GM19467 (cell line): ENCODE measurements around the gene MRPL45.
"Not testable (repeated sequence)": the region's sequence is repeated elsewhere in the genome, so short reads cannot be mapped to it uniquely, and the experiment has no call there.

Experiments used
- ATAC-seq: cut with Tn5 transposase; IDR thresholded peaks from one replicate; pipeline ENCODE4 v1.9.1; 2021; ENCODE audit warnings: mild to moderate bottlenecking, moderate library complexity; ENCODE audit not compliant: unreplicated experiment

The MRPL45 gene

GRCh38 chr17:38296834-38297517 is at the start of gene MRPL45:
TSS of gene MRPL45 (plus strand) at chr17:38297168. CDS start at chr17:38297184, 16 bp downstream.
- peak; percentile 94 for ATAC-seq

GRCh38 chr17:38253191-38253590 is 43.8 kb upstream of the MRPL45 start:
- not testable (repeated sequence) for ATAC-seq

DNA sequence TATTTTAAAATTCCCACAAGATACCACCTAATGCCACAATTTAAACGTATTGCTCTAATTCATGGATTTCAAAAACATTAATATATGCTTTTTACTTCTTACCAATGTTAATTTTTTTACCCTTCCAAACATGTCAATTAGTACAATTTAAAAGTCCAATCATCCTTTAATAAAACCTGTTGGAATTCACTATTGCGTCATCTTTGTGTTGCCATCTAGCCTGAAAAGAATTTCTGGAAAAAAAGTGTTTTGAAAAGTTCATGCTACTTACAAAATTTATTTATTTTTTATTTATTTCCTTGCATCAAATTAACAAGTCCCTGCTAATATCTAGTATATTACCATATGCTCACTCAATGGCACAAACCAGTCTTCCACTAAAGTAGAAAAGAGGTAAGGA is 42.6 kb upstream of the MRPL45 start:
- not testable (repeated sequence) for ATAC-seq

GRCh38 chr17:38257013-38257621 is 39.9 kb upstream of the MRPL45 start:
- peak; percentile 81 for ATAC-seq

DNA sequence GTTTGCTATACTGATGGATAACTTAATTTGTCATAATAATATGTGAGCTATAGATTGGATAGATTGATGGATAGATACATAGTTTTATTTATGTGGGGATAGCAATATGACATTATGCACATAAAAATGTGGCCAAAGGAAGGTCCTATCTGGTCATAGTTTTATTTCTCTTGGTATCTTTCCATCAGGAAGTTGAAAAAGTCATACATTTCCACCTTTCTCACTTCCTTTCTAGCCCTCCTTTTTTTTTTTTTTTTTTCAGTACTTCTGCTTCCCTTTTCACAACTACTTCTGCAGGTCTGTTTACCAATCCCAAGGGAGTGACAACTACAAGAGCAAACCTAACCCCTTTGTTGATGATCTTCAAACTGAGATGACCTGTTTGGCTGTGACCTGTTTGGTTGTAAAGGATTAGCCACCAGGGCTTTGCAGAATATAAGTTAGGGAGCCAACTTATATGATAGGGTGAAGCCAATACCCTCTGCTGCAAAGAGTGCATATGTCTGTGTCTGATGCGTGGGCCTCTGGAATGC is 30.9 kb upstream of the MRPL45 start:
- not testable (repeated sequence) for ATAC-seq

GRCh38 chr17:38266571-38266970 is 30.4 kb upstream of the MRPL45 start:
- not testable (repeated sequence) for ATAC-seq

GRCh38 chr17:38268138-38268537 is 28.8 kb upstream of the MRPL45 start:
- ATAC-seq: not testable (repeated sequence)

- not testable (repeated sequence) for ATAC-seq
Observed at GRCh38 chr17:38269045-38269444, 27.9 kb upstream of the MRPL45 start.

DNA sequence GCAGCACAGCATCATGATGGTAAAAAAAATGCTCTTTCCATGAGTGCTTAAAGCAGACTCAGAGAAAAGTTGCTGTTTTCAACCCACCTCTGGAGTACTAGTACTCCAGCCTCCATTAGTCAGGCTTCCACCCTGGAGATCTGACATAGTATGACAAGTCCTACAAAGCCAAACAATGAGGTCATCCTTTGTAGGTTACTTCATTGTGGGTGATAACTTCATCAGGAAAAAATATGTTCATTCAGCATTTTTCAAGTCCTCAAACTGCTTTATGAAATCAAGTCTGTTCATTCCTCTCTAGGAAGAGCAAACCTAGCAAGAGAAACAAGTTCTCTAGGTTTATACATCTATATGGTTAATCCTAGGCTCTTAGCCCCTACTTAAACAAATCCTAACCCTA is 27.4 kb upstream of the MRPL45 start:
- not testable (repeated sequence) for ATAC-seq

DNA sequence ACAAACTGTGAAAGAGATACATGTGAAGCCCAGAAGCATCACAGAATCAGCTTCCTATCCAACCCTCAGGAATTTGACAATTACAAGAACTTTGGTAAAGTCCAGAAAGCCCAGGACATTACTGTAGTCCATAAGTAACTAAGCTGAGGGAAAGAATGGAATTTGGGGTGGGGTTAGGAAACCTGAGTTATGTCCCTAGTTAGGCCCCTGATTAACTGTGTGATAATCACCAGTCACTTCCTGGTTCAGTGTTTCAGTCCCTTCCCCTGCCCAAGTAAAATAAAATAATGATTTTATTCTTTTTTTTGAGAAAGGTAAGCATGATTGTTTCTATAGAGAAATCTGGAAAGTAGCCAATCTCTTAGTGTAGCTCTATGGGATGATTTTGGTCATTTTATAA is 11.0 kb upstream of the MRPL45 start:
- ATAC-seq: not testable (repeated sequence)

DNA sequence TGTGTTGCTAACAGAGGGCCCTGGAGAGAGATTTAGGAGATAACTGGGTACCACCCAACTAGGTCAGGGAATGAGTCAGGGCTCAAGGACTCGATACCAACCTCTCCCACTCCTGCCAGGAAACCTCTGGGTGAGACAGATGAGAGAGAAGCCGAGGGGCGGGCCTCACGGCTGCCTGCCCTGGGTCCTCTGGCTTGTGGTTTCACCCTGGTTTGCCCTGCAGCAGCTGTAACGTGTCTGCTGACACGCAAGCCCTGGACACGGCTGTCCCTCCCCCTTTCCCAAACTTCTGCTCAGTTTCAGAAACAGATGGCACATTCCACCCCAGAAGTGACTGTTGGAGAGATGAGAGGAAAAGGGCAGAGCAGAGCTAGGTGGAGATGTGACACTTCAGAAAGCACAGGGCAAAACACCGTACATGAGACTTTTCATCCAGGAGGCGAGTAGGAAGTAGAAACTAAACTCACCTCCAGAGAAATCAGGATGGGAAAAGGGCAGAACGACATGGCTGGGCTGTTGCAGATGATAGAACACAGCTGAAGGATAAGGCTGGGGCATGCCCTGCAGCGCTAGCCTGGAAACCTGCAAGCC is 10.4 kb upstream of the MRPL45 start:
- ATAC-seq: peak; percentile 77

DNA sequence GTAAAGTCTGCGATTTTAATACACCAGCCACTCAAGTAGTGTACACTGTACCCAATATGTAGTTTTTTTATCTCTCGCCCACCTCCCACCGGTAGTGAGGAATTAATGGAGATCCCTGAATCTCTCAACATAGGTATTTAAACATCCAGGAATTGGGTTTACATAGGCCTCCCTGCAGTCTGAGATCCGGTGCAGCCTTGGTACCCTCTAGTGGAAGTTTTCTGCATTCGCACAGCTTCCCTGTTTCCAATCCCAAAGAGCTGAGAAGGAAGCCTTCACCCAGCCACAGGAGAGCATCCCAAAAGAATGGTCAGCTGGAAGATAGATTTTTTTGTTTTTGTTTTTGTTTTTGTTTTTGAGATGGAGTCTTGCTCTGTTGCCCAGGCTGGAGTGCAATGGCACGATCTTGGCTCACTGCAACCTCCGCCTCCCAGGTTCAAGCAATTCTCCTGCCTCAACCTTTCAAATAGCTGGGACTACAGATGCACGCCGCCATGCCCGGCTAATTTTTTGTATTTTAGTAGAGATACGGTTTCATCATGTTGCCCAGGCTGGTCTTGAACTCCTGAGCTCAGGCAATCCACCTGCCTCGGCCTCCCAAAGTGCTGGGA is 8.6 kb upstream of the MRPL45 start:
- ATAC-seq: not testable (repeated sequence)

DNA sequence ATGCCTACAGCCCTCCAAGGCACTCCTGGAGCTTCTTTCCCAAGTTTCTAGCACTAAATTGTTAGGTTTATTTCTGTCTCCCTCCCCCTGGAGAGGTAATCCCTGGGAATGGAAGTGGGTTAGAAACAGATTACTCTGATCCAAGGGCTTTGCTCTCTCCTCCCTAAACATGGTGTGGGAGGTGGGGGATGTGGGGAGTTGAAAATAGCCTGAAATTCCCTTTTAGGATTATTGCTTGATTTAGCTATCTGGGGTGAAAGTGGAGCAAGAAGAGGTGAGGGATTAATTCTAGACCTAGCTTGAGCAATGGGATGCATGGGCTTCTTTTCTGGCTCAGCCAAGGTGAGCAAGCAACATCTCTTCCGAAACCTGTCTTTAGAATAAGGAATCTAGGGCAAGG is 7.2 kb upstream of the MRPL45 start:
- not testable (repeated sequence) for ATAC-seq

GRCh38 chr17:38295602-38296365 is 1.2 kb upstream of the MRPL45 start:
- ATAC-seq: not testable (repeated sequence)

DNA sequence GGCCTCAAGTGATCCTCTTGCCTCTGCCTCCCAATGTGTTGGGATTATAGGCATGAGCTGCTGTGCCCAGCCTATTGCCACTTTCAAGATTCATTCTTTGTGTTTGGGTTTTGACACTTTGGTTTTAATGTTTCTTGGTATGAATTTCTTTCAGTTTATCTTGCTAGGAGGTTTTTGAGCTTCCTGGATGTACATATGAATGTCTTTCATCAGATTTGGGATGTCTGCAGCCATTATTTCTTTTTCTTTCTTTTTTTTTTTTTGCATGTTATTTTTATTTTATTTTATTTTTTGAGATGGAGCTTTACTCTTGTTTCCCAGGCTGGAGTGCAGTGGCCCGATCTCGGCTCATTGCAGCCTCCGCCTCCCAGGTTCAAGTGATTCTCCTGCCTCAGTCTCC is 18.5 kb downstream of the MRPL45 start:
- ATAC-seq: no peak

- no peak for ATAC-seq
Observed at GRCh38 chr17:38317081-38317480, 20.1 kb downstream of the MRPL45 start.

DNA sequence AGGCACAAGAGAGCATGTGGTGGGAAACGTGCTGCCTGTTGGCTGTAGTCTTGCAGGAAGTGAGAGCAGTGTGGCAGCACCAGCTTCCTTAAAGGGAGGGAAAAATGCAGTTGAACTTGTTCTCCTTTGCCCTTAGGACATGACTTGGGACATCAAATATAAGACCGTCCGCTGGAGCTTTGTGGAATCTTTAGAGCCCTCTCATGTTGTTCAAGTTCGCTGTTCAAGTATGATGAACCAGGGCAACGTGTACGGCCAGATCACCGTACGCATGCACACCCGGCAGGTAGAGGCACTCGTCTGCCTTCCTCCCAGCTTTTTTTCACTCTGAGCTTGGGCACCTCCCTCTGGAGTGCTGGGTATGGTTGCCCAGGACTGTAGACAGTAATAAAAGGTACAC is 23.5 kb downstream of the MRPL45 start:
- ATAC-seq: no peak

GRCh38 chr17:38322156-38322779 is 25.3 kb downstream of the MRPL45 start:
- no peak for ATAC-seq

DNA sequence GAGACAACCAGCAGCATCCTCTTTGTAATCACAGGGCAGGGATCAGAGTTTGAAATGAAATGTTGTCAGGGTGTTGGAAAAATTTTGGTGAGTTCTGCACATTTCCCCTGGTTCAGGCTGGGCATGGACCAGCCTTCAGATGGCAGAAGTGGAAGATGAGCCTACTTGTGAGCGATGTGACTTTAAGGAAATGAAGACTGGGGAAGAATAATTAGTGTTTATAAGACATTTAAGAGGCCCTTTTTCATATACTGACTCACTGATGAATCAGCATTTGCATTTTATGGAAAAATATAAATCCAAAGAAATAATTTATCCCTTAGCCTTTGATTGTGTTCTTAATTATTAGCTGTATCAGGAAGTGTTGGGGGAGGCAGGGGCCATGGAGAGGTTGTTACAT is 25.9 kb downstream of the MRPL45 start:
- ATAC-seq: no peak

- ATAC-seq: no peak
Observed at GRCh38 chr17:38324141-38324697, 27.3 kb downstream of the MRPL45 start.
